ENCODE measurements around the gene PTPRN2. TPM values are rescaled to one million over a fixed set of nuclear protein-coding genes. Genes with fewer than 3 reads are reported as not detected.

Gene PTPRN2
- total and polyA plus RNA-seq, 2 of the 8 experiments (the other 6 are each of a cell fraction or from before 2014, with no cell fraction given) = 2.6 to 4.5 TPM

DNA sequence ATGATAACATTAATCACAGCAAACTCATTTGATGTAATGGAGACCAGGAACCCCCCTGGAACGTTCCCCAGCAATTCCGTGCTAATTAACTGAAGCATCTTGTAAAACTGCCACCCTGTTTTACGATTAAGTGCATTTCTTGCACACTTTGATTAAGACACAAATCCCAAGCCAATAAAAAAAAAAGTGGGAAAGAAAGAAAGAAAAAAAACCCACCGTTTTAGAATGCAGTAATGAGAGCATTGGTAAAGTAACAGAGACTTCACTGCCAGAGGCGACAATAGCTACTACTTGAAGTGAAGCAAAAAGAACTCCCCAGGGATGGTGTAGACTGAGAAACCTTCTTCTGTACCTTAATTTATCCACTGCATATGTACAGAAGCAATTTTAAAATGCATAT is 616.1 kb downstream of the PTPRN2 start:
- no peak overlapping the region for H3K14ac ChIP-seq (ENCODE audit: insufficient read length)
- WGBS, 2 experiments (ENCODE audit: extremely low coverage in 1 of 2, insufficient coverage in 1 of 2, insufficient read length in 1 of 2, insufficient replicate concordance in 2 of 2, low coverage in 1 of 2, low lambda C conversion rate in 2 of 2, missing lambda C conversion rate in 1 of 2) = 91% methylated on average over 5 of the region's 5 CpGs; no CpG with 5 or more reads in 1 of the 2 experiments
- H3K56ac ChIP-seq (replicated peaks; ENCODE audit: insufficient read length, low read depth, low read length) = no peak overlapping the region
- H3K79me1 ChIP-seq (ENCODE audit: low read depth, low read length) = no peaks in the 10 kb centered on the region
- DNase-seq (ENCODE audit: low read depth in 1 of 2, low spot score in 2 of 2) (no peak), FAIRE-seq (no peak)
- H4K5ac ChIP-seq (ENCODE audit: insufficient read length, low read depth, low read length) = no peak overlapping the region
- H2BK20ac ChIP-seq (ENCODE audit: low read length) = no peak overlapping the region
- H4K20me1 ChIP-seq (replicated peaks in 1 of 2; ENCODE audit: control insufficient read depth in 1 of 2, insufficient read depth in 2 of 2, low read length in 2 of 2) = no peaks in the 10 kb centered on the region
- no peak overlapping the region for H3K4me2 ChIP-seq (ENCODE audit: insufficient read depth in 1 of 2, low read depth in 2 of 2, low read length in 2 of 2)
- no peak overlapping the region for H3K18ac ChIP-seq (ENCODE audit: extremely low read depth, low read length)
- no peak overlapping the region for H2AK5ac ChIP-seq (ENCODE audit: low read depth, low read length)
- no peak overlapping the region for H2BK15ac ChIP-seq (ENCODE audit: low read length)
- no peaks in the 10 kb centered on the region for H3K27me3 ChIP-seq (replicated peaks in 1 of 4; ENCODE audit: control insufficient read depth in 3 of 4, extremely low read depth in 1 of 4, insufficient read depth in 3 of 4, low read length in 3 of 4)
- POLR2A ChIA-PET (ENCODE audit: partially characterized antibody) = no interaction called here
- H3K36me3 ChIP-seq (ENCODE audit: control insufficient read depth in 2 of 4, insufficient read depth in 4 of 4, low read length in 3 of 4) = no peaks in the 10 kb centered on the region
- no peak overlapping the region for H2BK12ac ChIP-seq (ENCODE audit: low read depth, low read length)
- no peak overlapping the region for H2AFZ ChIP-seq (ENCODE audit: low read length)
- H3K4me1 ChIP-seq (replicated peaks in 1 of 4; ENCODE audit: control insufficient read depth in 3 of 4, insufficient read depth in 4 of 4, low read length in 3 of 4) = no peaks in the 10 kb centered on the region
- H3K23me2 ChIP-seq (ENCODE audit: low read depth, low read length) = peaks cover 4% of the 10 kb centered on the region
- H3K4ac ChIP-seq (replicated peaks; ENCODE audit: insufficient read length, low read depth, low read length) = no peak overlapping the region
- peaks cover 60 to 62% of the 10 kb centered on the region in 2 experiments for H3K9me3 ChIP-seq (ENCODE audit: insufficient read depth in 2 of 2, low read depth in 1 of 2, low read length in 1 of 2)
- H4K91ac ChIP-seq (replicated peaks; ENCODE audit: insufficient read length, low read length) = no peak overlapping the region
- no peak overlapping the region for H2BK5ac ChIP-seq (ENCODE audit: low read depth, low read length)
- no peak overlapping the region for H4K8ac ChIP-seq (ENCODE audit: extremely low read depth, insufficient read depth, low read length)
- H2BK120ac ChIP-seq (replicated peaks; ENCODE audit: low read depth, low read length) = no peak overlapping the region
- no peak overlapping the region for H3K23ac ChIP-seq (ENCODE audit: insufficient read length)
- H3K79me2 ChIP-seq (ENCODE audit: control insufficient read depth in 1 of 2, insufficient read depth in 2 of 2, low read length in 2 of 2) = no peaks in the 10 kb centered on the region
- no peak overlapping the region for H3K9ac ChIP-seq (replicated peaks in 1 of 4; ENCODE audit: extremely low read depth in 1 of 4, low read depth in 3 of 4, low read length in 3 of 4)
- no peak overlapping the region for H3K4me3 ChIP-seq (ENCODE audit: extremely low read depth in 1 of 4, insufficient read depth in 2 of 4, low read depth in 3 of 4, low read length in 4 of 4)
- CTCF ChIA-PET (ENCODE audit: partially characterized antibody) = interaction anchor here (0.6 to 1.1 kb wide), 2 partner anchors 41 to 383 kb away, joined by 3 read pairs; no protein-coding TSS in a partner anchor
- H3K27ac ChIP-seq (ENCODE audit: low read depth, low read length) = no peak overlapping the region
- no peak for TF ChIP-seq RBBP5 (IDR thresholded peaks at IDR 0.05; ENCODE audit: borderline replicate concordance, low read depth, low read length)
- TF ChIP-seq TEAD4 (IDR thresholded peaks at IDR 0.05; ENCODE audit: low read depth, low read length) = no peak
- TF ChIP-seq ASH2L (IDR thresholded peaks at IDR 0.05; ENCODE audit: low read length) = no peak
- TF ChIP-seq, protein P1, sequence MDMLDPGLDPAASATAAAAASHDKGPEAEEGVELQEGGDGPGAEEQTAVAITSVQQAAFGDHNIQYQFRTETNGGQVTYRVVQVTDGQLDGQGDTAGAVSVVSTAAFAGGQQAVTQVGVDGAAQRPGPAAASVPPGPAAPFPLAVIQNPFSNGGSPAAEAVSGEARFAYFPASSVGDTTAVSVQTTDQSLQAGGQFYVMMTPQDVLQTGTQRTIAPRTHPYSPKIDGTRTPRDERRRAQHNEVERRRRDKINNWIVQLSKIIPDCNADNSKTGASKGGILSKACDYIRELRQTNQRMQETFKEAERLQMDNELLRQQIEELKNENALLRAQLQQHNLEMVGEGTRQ (IDR thresholded peaks at IDR 0.05; ENCODE audit: low read length) = no peak
- no peak for TF ChIP-seq CEBPB (IDR thresholded peaks at IDR 0.05; ENCODE audit: low read depth, low read length)
- no peak for TF ChIP-seq MAFK (IDR thresholded peaks at IDR 0.05; ENCODE audit: low read depth, low read length)
- TF ChIP-seq, protein P2, sequence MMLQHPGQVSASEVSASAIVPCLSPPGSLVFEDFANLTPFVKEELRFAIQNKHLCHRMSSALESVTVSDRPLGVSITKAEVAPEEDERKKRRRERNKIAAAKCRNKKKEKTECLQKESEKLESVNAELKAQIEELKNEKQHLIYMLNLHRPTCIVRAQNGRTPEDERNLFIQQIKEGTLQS (IDR thresholded peaks at IDR 0.05; ENCODE audit: insufficient read depth, low read depth, low read length) = no peak
- TF ChIP-seq EGR1 (IDR thresholded peaks at IDR 0.05; ENCODE audit: borderline replicate concordance, low read depth, low read length) = no peak
- no peak for TF ChIP-seq SIN3A (conservative IDR thresholded peaks at IDR 0.05 in 1 of 2, IDR thresholded peaks at IDR 0.05 in 1 of 2; ENCODE audit: low read depth in 1 of 2, low read length in 2 of 2)
- TF ChIP-seq POLR2AphosphoS5 (IDR thresholded peaks at IDR 0.05; ENCODE audit: low read depth, low read length) = no peak
- TF ChIP-seq, protein P3, sequence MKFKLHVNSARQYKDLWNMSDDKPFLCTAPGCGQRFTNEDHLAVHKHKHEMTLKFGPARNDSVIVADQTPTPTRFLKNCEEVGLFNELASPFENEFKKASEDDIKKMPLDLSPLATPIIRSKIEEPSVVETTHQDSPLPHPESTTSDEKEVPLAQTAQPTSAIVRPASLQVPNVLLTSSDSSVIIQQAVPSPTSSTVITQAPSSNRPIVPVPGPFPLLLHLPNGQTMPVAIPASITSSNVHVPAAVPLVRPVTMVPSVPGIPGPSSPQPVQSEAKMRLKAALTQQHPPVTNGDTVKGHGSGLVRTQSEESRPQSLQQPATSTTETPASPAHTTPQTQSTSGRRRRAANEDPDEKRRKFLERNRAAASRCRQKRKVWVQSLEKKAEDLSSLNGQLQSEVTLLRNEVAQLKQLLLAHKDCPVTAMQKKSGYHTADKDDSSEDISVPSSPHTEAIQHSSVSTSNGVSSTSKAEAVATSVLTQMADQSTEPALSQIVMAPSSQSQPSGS (IDR thresholded peaks at IDR 0.05; ENCODE audit: low read length) = no peak

All from H1 (cell line).